Astrocyte (in vitro differentiated cells and primary cell): ENCODE data around the gene SERHL2. TPM values are rescaled to one million over a fixed set of nuclear protein-coding genes. Genes with fewer than 3 reads are reported as not detected.

Source experiments
- DNase-seq: peaks from one replicate; pipeline ENCODE4 v3.0.0-alpha.2; 2010; ENCODE audit warnings: low read depth
- FAIRE-seq: peaks from 2 replicates; lab custom pipeline; 2011; peaks lifted over from hg19 to GRCh38; lab: Jason Lieb, UNC
- H2AFZ ChIP-seq: 2 replicates; pipeline ENCODE4 v1.6.0; 2012; ENCODE audit warnings: low read depth, low read length, inconsistent platforms
- H3K27ac ChIP-seq: 2 replicates; pipeline ENCODE4 v1.5.1; 2011; ENCODE audit warnings: low read depth, low read length, inconsistent platforms
- H3K27me3 ChIP-seq: 2 replicates; pipeline ENCODE4 v1.6.0; 2011; ENCODE audit warnings: low read length, inconsistent platforms; ENCODE audit not compliant: insufficient read depth
- H3K36me3 ChIP-seq: 2 replicates; pipeline ENCODE4 v1.5.1; 2011; ENCODE audit warnings: low read length, inconsistent platforms; ENCODE audit not compliant: insufficient read depth
- H3K4me1 ChIP-seq: 2 replicates; pipeline ENCODE4 v1.5.1; 2011; ENCODE audit warnings: low read length, inconsistent platforms; ENCODE audit not compliant: insufficient read depth
- H3K4me2 ChIP-seq: 2 replicates; pipeline ENCODE4 v1.6.0; 2012; ENCODE audit warnings: low read length, inconsistent platforms
- H3K4me3 ChIP-seq: 2 replicates; pipeline ENCODE4 v1.5.1; 2011; ENCODE audit warnings: low read depth, mild to moderate bottlenecking, low read length, inconsistent platforms; ENCODE audit not compliant: insufficient read depth
- H3K79me2 ChIP-seq: 2 replicates; pipeline ENCODE4 v1.6.0; 2012; ENCODE audit warnings: mild to moderate bottlenecking, low read length, inconsistent platforms; ENCODE audit not compliant: insufficient read depth
- H3K9ac ChIP-seq: 2 replicates; pipeline ENCODE4 v1.6.0; 2012; ENCODE audit warnings: mild to moderate bottlenecking, low read length, inconsistent platforms
- H3K9me3 ChIP-seq: 2 replicates; pipeline ENCODE4 v1.5.1; 2012; ENCODE audit warnings: low read depth, mild to moderate bottlenecking, low read length, inconsistent platforms; ENCODE audit not compliant: insufficient read depth
- H4K20me1 ChIP-seq: 2 replicates; pipeline ENCODE4 v1.6.0; 2012; ENCODE audit warnings: low read length, inconsistent platforms; ENCODE audit not compliant: insufficient read depth
- H3K27ac Mint-ChIP-seq: one replicate; pipeline ENCODE4 v1.8.0; 2021; ENCODE audit warnings: mild to moderate bottlenecking, mixed read lengths; ENCODE audit not compliant: unreplicated experiment
- H3K27me3 Mint-ChIP-seq: one replicate; pipeline ENCODE4 v1.8.0; 2021; ENCODE audit warnings: low read depth, mixed read lengths; ENCODE audit not compliant: unreplicated experiment
- H3K36me3 Mint-ChIP-seq: one replicate; pipeline ENCODE4 v1.8.0; 2021; ENCODE audit warnings: low read depth, mixed read lengths; ENCODE audit not compliant: unreplicated experiment
- H3K4me1 Mint-ChIP-seq: one replicate; pipeline ENCODE4 v1.8.0; 2021; ENCODE audit warnings: low read depth, mixed read lengths; ENCODE audit not compliant: unreplicated experiment
- H3K4me3 Mint-ChIP-seq: one replicate; pipeline ENCODE4 v1.8.0; 2021; ENCODE audit warnings: mild to moderate bottlenecking, moderate library complexity, mixed read lengths; ENCODE audit not compliant: unreplicated experiment
- H3K9me3 Mint-ChIP-seq: one replicate; pipeline ENCODE4 v1.8.0; 2021; ENCODE audit warnings: mild to moderate bottlenecking, mixed read lengths; ENCODE audit not compliant: unreplicated experiment
- CTCF ChIP-seq: IDR thresholded peaks from 2 replicates; pipeline ENCODE4 v1.5.1; 2011; ENCODE audit warnings: low read depth, mild to moderate bottlenecking, inconsistent platforms, low read length, moderate library complexity; ENCODE audit not compliant: insufficient read depth
- EZH2 ChIP-seq: IDR thresholded peaks from 2 replicates; pipeline ENCODE4 v1.6.1; 2012; ENCODE audit warnings: mild to moderate bottlenecking, low read length, inconsistent platforms; ENCODE audit not compliant: insufficient read depth
- total RNA-seq: library from RNA; stranded (reverse); gene quantifications from 2 replicates; pipeline ENCODE4 v1.2.1, GENCODE V29; 2021

Gene SERHL2
- total RNA-seq, 1 donor from 2014 or later: 1.2 TPM

DNA sequence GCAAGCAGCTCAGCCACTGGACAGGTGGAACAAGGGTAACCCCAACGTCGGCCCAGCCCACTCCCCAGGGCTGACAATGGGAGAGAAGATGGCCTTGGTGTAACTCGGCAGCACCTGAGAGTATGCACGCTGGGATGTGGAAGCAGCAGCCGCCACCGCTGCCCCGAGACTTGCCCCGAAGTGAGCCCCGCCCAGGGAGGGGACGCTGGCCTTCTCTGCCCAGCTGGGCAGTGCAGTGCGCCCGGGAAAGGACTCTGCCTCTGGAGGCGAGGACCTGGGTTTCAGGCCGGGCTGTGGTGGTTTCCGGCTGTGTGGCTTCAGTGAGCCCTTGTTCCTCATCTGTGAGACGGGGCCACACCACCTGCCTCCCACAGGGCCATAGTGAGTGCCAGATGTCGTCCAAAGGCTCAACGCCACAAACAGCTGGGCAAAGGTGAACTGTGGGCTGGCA lies 69.6 kb downstream of the SERHL2 start:
- no peaks in the 10 kb centered on the region for H3K9me3 Mint-ChIP-seq
- H3K27ac ChIP-seq: no peak overlapping the region
- no peak overlapping the region for H2AFZ ChIP-seq
- peaks cover 4% of the 10 kb centered on the region for H3K36me3 ChIP-seq
- DNase-seq (no peak), FAIRE-seq (no peak)
- H3K79me2 ChIP-seq: no peaks in the 10 kb centered on the region
- TF ChIP-seq CTCF (no peak), EZH2 (no peak)
- no peak overlapping the region for H3K4me3 ChIP-seq
- H3K4me3 Mint-ChIP-seq: no peak overlapping the region
- H3K4me2 ChIP-seq: no peak overlapping the region
- H3K9me3 ChIP-seq: no peaks in the 10 kb centered on the region
- peaks cover 10% of the 10 kb centered on the region for H3K4me1 Mint-ChIP-seq
- no peak overlapping the region for H3K27ac Mint-ChIP-seq
- no peak overlapping the region for H3K9ac ChIP-seq
- H3K27me3 ChIP-seq: no peaks in the 10 kb centered on the region
- peaks cover 17% of the 10 kb centered on the region for H4K20me1 ChIP-seq
- H3K36me3 Mint-ChIP-seq: peaks cover 11% of the 10 kb centered on the region
- H3K27me3 Mint-ChIP-seq: no peaks in the 10 kb centered on the region
- peaks cover 17% of the 10 kb centered on the region for H3K4me1 ChIP-seq

Other genes starting within 250 kb of the SERHL2 start
- 0.07 and 0.17 TPM in 2 replicates for gene NFAM1, start 121.6 kb upstream of the SERHL2 start, total RNA-seq
- 54.9 TPM in 2 replicates for gene RRP7A, start 34.2 kb upstream of the SERHL2 start, total RNA-seq
- gene POLDIP3, start 60.9 kb downstream of the SERHL2 start, total RNA-seq: 57.1 and 60.3 TPM in 2 replicates
- gene ATP5MGL, start 86.6 kb downstream of the SERHL2 start, total RNA-seq: 0.48 and 0.50 TPM in 2 replicates
- 181 and 198 TPM in 2 replicates for gene CYB5R3, start 95.4 kb downstream of the SERHL2 start, total RNA-seq
- 1.6 and 1.9 TPM in 2 replicates for gene A4GALT, start 166.9 kb downstream of the SERHL2 start, total RNA-seq